Measurements from ENCODE around the gene FCRLA.

The FCRLA gene

GRCh38 chr1:161725908-161726472 lies 19.0 kb downstream of the FCRLA start:
- Histone ChIP-seq H3K4me1 (ENCODE audit: control insufficient read depth in 1 of 2, insufficient read depth in 1 of 2, low read depth in 1 of 2, low read length in 1 of 2) (peaks cover 19 to 20% of the 10 kb centered on the region in 2 experiments), H3K9me3 (no peaks in the 10 kb centered on the region), H3K27me3 (peaks cover 100% of the 10 kb centered on the region), H3K4me3 (ENCODE audit: low read depth in 1 of 2, low read length in 1 of 2) (peak overlapping the region; percentile 78 to 82), H3K36me3 (no peaks in the 10 kb centered on the region), H3K27ac (peak overlapping the region; percentile 64)
- no peak for TF ChIP-seq CTCF (IDR thresholded peaks at IDR 0.05)

- peak overlapping the region; percentile 64 for H3K27ac ChIP-seq
Observed at GRCh38 chr1:161726473-161727255, 19.6 kb downstream of the FCRLA start.

GRCh38 chr1:161727256-161727924 lies 20.4 kb downstream of the FCRLA start:
- H3K36me3 ChIP-seq: no peaks in the 10 kb centered on the region
- peak overlapping the region; percentile 64 for H3K27ac ChIP-seq
- peaks cover 100% of the 10 kb centered on the region for H3K27me3 ChIP-seq
- TF ChIP-seq CTCF (IDR thresholded peaks at IDR 0.05): no peak
- peaks cover 19 to 20% of the 10 kb centered on the region in 2 experiments for H3K4me1 ChIP-seq (ENCODE audit: control insufficient read depth in 1 of 2, insufficient read depth in 1 of 2, low read depth in 1 of 2, low read length in 1 of 2)
- peak overlapping the region; percentile 78 to 82 for H3K4me3 ChIP-seq (ENCODE audit: low read depth in 1 of 2, low read length in 1 of 2)
- H3K9me3 ChIP-seq: no peaks in the 10 kb centered on the region

More at GRCh38 chr1:161726473-161727255, 19.6 kb downstream of the FCRLA start:
- Histone ChIP-seq H3K36me3 (no peaks in the 10 kb centered on the region), H3K27me3 (peaks cover 100% of the 10 kb centered on the region), H3K4me3 (ENCODE audit: low read depth in 1 of 2, low read length in 1 of 2) (peak overlapping the region; percentile 78 to 82), H3K4me1 (ENCODE audit: control insufficient read depth in 1 of 2, insufficient read depth in 1 of 2, low read depth in 1 of 2, low read length in 1 of 2) (peaks cover 19 to 20% of the 10 kb centered on the region in 2 experiments), H3K9me3 (no peaks in the 10 kb centered on the region)
- TF ChIP-seq CTCF (IDR thresholded peaks at IDR 0.05): peak; percentile 21

- Histone ChIP-seq H3K27ac (no peak overlapping the region), H3K4me1 (ENCODE audit: control insufficient read depth in 1 of 2, insufficient read depth in 1 of 2, low read depth in 1 of 2, low read length in 1 of 2) (peaks cover 19 to 20% of the 10 kb centered on the region in 2 experiments)
- no peak for TF ChIP-seq CTCF (IDR thresholded peaks at IDR 0.05)
Observed at GRCh38 chr1:161728376-161729226, 21.6 kb downstream of the FCRLA start.

GRCh38 chr1:161730050-161730564 lies 23.1 kb downstream of the FCRLA start:
- Histone ChIP-seq H3K9me3 (no peaks in the 10 kb centered on the region), H3K4me3 (ENCODE audit: low read depth in 1 of 2, low read length in 1 of 2) (no peak overlapping the region), H3K4me1 (ENCODE audit: control insufficient read depth in 1 of 2, insufficient read depth in 1 of 2, low read depth in 1 of 2, low read length in 1 of 2) (peaks cover 19 to 20% of the 10 kb centered on the region in 2 experiments), H3K36me3 (no peaks in the 10 kb centered on the region), H3K27ac (no peak overlapping the region), H3K27me3 (peaks cover 85% of the 10 kb centered on the region)
- no peak for TF ChIP-seq CTCF (IDR thresholded peaks at IDR 0.05)

More at GRCh38 chr1:161728376-161729226, 21.6 kb downstream of the FCRLA start:
- peaks cover 100% of the 10 kb centered on the region for H3K27me3 ChIP-seq
- H3K4me3 ChIP-seq (ENCODE audit: low read depth in 1 of 2, low read length in 1 of 2): no peak overlapping the region
- no peaks in the 10 kb centered on the region for H3K36me3 ChIP-seq
- H3K9me3 ChIP-seq: no peaks in the 10 kb centered on the region
